Measurements from ENCODE around the gene ZSCAN1. TPM values are rescaled to one million over a fixed set of nuclear protein-coding genes. Genes with fewer than 3 reads are reported as not detected.

The ZSCAN1 gene
- total RNA-seq, 2 donors from 2014 or later = not detected

Other genes with a start within 250 kb of the ZSCAN1 start
- gene ZNF552, start 219.1 kb upstream of the ZSCAN1 start, total RNA-seq = 10 to 100 TPM; 24.1 to 31.7 TPM
- gene ZNF587B, start 203.7 kb upstream of the ZSCAN1 start, total RNA-seq = 10 to 100 TPM; 13.0 to 22.4 TPM
- 10 to 100 TPM; 50.5 to 64.8 TPM for gene ZNF587, start 184.2 kb upstream of the ZSCAN1 start, total RNA-seq
- gene ZNF814, start 145.0 kb upstream of the ZSCAN1 start, total RNA-seq = 10 to 100 TPM; 14.6 to 15.4 TPM
- 10 to 100 TPM; 12.3 TPM for gene ZNF417, start 117.4 kb upstream of the ZSCAN1 start, total RNA-seq
- gene ZNF418, start 98.6 kb upstream of the ZSCAN1 start, total RNA-seq = 1 to 10 TPM in 1 of 2 donors, under 1 TPM in 1; 0.98 to 2.1 TPM
- gene ZNF256, start 86.3 kb upstream of the ZSCAN1 start, total RNA-seq = 1 to 10 TPM; 2.6 to 3.0 TPM
- 1 to 10 TPM in 1 of 2 donors, under 1 TPM in 1; 0.47 to 1.8 TPM for gene C19orf18, start 59.5 kb upstream of the ZSCAN1 start, total RNA-seq
- gene ZNF606, start 31.2 kb upstream of the ZSCAN1 start, total RNA-seq = 10 to 100 TPM; 10.4 to 13.5 TPM
- gene ZNF135, start 25.3 kb downstream of the ZSCAN1 start, total RNA-seq = 1 to 10 TPM; 1.1 to 1.2 TPM
- gene ZSCAN18, start 64.2 kb downstream of the ZSCAN1 start, total RNA-seq = 10 to 100 TPM; 19.8 to 22.6 TPM
- 1 to 10 TPM; 3.1 to 3.9 TPM for gene ZNF329, start 116.8 kb downstream of the ZSCAN1 start, total RNA-seq
- 10 to 100 TPM; 14.4 to 17.4 TPM for gene ZNF274, start 149.0 kb downstream of the ZSCAN1 start, total RNA-seq
- gene ZNF544, start 194.9 kb downstream of the ZSCAN1 start, total RNA-seq = 10 to 100 TPM; 17.6 to 29.9 TPM
- gene ZNF8, start 244.9 kb downstream of the ZSCAN1 start, total RNA-seq = 1 to 10 TPM; 3.5 to 4.1 TPM

Data from left colon (tissue), 2 donors.